C1 segment of cervical spinal cord (tissue), 14 donors: ENCODE data around the gene HCFC1.

Experiments
- DNase-seq, 14 donors: peaks; one replicate each; lab custom pipeline; 2025; lab: John Stamatoyannopoulos, UW

HCFC1 gene

GRCh38 chrX:153905481-153906095, 66.0 kb downstream of the HCFC1 start:
- DNase-seq, result peak in 1 of 14 donors; percentile 80

GRCh38 chrX:153903991-153904957, 67.3 kb downstream of the HCFC1 start, which contains the start of gene AVPR2:
Gene AVPR2, plus strand, starts transcription at chrX:153904673. Its CDS starts 473 bp downstream, at chrX:153905146.
- DNase-seq, result no peak

DNA sequence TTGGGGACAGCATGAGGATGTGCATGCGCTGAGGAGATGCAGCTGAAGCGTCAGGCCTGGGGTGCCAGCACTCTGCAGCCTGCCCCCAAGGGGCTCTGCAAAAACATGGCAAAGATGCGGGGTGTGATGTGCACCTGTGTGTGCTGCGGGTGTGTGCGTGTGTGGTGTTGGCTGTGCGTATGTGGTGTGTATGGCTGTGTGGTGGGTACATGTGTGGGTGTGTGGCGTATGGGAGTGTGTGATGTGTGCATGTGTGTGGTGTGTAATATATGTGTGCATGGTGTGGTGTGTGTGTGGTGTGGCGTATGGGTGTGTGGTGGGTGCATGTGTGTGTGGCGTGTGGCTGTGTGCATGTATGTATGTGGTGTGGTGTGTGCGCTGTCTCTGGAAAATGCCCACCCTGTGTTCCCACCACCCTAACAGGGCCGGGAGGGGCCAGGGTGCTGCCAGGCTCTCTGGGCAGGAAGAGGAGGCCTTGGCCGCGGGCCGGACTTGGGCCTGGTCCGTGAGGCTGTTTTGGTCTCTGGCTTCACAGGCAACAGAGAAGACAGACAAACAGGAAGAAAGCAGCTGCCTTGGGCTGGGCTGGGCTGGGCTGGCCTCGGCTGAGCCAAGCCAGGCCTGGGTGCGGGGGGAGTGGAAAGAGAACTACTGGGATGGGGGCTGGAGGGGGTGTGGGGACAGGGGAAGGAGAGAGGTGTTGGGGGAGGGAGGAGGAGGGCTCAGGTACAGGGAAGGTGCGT, 68.2 kb downstream of the HCFC1 start:
- DNase-seq, result peak in 1 of 14 donors; percentile 15

GRCh38 chrX:153902385-153902784, 69.2 kb downstream of the HCFC1 start:
- DNase-seq, result no peak

DNA sequence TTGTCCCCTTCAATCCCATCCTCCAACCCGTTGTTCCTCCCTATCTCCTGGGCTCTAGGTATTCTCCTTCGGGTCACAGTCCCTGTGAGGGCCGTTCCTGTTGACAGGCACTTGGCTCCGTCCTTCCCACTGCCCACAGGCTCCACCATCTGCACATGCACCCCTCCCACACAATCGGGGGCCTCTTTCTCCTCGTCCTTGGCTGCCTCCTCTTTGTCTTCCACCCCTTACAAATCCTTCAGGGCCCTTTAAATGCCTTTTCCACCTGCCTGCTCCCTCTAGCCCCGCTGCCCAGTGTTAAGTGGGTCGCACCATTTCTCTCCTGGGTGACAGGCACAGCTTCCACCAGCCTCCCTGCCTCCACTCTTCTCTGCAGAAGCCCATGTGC, 69.9 kb downstream of the HCFC1 start:
- DNase-seq, result peak in 1 of 14 donors; percentile 36

GRCh38 chrX:153900831-153901752, 70.5 kb downstream of the HCFC1 start:
- peak in 1 of 14 donors; percentile 36 for DNase-seq

DNA sequence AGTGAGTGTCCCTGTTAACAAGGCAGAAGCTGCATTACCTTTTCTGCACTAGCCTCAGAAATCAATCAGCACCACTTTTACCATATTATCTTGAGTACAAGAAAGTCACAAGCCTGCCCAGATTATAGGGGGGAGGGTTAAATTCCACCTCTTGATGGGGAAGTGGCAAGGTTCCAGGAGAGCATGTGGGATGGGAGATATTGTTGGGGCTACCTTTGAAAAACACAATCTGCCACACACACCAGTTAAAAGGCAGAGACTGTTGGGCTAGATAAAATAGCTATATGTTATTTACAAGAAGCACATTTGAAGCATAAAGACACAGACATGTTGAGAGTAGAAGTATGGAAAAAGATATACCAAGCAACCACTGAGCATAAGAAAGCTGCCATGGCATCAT, 73.7 kb downstream of the HCFC1 start:
- no peak for DNase-seq
